Measurements from ENCODE around the gene NFATC4. TPM values are rescaled to one million over a fixed set of nuclear protein-coding genes. Genes with fewer than 3 reads are reported as not detected.
"Not testable (repeated sequence)": the region's sequence is repeated elsewhere in the genome, so short reads cannot be mapped to it uniquely, and the experiment has no call there.

NFATC4 gene
- total RNA-seq, 2 donors from 2014 or later, result 12.8 to 17.4 TPM

DNA sequence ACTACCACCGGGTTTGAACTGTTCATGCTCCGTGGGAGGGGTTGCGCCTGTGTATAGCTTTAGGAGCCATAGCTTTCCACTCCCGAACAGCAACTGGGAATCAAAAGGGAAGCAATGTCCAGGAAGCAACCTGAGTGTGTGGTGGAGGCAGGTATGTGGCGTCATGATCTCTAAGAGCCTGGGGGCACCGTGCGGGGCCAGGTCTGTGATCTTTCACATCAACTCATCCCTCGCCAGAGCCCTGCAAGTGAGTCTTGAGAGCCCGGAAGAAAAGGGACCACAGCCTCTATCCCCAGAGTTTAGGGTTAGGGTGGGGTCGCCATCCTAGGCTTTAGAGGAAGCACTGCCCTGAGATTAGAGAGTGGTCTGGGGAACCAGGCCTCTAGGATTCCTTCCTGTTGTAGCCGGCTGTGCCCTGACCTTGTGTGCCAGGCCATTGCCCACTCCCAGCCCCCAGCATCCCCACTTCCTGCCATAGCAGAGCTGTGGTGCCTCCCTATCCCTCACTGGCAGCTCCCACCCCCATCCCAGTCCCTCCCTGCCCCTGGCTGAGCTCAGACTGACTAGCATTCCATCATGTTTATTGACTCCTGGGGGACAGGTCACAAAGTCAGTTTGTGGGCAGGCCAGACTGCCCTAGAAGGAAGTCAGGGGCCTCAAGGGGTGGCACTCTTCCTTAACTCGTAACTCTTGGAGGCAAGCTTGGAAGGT is 32.4 kb upstream of the NFATC4 start:
- intact Hi-C loops (cut with DNase I, micrococcal nuclease), result loop anchor here in 1 of 2 donors (10.0 kb wide), 1 partner anchor 99 kb away; no protein-coding TSS in a partner anchor
- no peak for ATAC-seq

GRCh38 chr14:24337144-24337823 is 30.7 kb upstream of the NFATC4 start:
- ATAC-seq, result no peak

More for the DNA sequence above, 32.4 kb upstream of the NFATC4 start:
- no peak for DNase-seq

DNA sequence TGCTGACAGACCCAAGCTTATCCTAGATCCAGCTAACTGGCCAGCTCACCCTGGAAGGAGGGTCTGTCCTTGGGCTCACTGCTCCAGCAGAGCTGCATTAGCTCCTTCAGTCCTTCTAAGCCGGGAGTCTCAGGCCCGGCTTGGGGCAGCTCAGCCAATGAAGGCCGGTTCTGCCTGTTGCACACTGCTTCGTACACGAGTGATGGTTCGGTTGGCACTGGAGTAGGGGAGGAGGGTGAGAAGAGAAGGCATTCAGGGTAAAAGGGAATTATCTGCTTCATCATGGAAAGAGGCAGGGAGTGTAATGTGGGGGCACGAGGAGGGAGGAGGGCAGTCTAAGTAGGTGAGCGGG is 30.2 kb upstream of the NFATC4 start:
- intact Hi-C loops (cut with DNase I, micrococcal nuclease), result loop anchor here in 1 of 2 donors (10.0 kb wide), 1 partner anchor 97 kb away; no protein-coding TSS in a partner anchor
- no peak for DNase-seq
- no peak for ATAC-seq

More at GRCh38 chr14:24337144-24337823, 30.7 kb upstream of the NFATC4 start:
- no peak for DNase-seq
- intact Hi-C loops (cut with DNase I, micrococcal nuclease), result loop anchor here in 1 of 2 donors (10.0 kb wide), 1 partner anchor 98 kb away; no protein-coding TSS in a partner anchor

DNA sequence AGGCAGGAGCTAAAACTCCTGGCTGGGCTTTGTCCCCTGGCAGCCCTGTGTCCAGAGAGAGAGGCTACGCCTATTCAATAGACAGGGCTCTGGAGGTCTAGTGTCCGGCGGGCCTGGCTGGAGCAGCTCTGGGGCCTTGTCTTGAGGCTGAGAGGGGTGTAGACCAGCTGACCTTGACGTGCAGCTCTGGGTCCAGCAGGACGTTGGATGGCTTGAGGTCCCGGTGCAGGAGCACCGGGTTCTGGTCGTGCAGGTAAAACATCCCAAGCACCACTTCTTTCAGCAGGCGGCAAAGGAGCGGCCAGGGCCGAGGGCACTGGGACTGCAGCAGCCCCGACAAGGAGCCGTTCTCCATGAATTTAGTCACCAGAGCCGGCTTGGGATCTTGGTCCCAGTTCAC is 29.1 kb upstream of the NFATC4 start:
- intact Hi-C loops (cut with DNase I, micrococcal nuclease), result loop anchor here in 1 of 2 donors (10.0 kb wide), 1 partner anchor 96 kb away; no protein-coding TSS in a partner anchor
- no peak for DNase-seq
- no peak for ATAC-seq

DNA sequence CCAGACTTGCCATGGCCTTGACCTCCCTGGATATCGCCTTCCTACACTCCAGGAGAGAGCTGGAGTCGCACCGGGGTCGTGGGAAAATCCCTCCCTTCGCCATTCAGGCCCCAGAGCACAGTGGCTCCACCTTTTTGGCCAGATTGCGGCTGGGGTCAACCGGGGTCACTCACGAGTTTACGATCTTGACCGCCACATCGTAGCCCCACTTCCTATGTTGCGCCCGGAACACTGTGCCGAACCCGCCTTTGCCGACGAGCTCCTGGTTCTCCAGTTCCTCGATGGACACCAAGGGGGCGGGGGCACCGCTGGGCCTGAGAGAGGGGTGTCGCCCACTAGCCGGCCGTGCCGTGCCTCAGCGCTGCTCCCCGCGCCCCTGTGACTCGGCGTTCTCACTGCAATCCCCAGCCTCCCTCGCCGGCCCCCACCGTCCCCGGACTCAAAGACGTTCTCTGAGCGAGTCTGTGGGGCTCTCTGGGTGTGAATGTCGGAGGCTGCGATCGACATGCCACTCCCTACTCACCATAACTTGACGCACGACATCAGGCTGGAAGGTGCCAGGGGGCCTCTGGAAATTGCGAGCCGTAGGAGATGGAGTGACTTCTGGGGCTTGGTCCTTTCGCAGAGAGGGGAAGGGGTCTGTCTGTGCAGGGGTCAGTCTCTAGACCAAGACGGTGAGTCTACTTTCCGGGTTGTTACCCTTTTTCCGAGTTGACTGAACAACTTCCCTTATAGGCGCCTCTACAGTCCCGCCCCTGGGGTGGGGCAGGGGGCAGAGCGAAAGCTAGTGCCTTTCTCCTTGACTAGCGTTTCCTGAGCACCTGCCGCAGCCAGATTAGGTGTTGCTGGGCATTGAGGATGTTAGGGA is 28.5 kb upstream of the NFATC4 start, which contains the start of gene RIPK3:
RIPK3 (minus strand) TSS at position 708 of the 868 bp plus-strand sequence; CDS start at position 543, 165 bp downstream.
- DNase-seq, result peak; percentile 88 to 89
- intact Hi-C loops (cut with DNase I, micrococcal nuclease), result loop anchor here in 1 of 2 donors (10.0 kb wide), 1 partner anchor 95 kb away; no protein-coding TSS in a partner anchor
- peak; percentile 88 for ATAC-seq

DNA sequence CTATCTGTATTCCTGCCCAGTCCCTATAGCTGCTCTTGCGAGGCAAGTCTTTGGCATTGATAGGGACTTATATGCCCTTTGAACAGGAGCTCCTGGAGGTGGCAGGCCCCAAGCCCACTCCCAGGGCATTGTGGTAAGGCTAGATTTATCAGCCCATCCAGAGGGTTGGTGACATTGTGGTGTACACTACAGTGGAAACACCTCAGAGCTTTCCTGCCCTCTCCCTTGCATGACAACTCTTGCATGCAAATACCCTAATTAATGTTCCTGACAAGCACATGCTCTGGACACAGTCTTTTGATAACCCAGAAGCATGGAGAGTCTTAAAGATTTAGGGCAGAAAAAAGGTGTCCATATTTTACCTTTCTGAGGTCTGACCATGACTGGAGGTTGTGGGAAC is 27.4 kb upstream of the NFATC4 start:
- DNase-seq (no peak), ATAC-seq (no peak)
- intact Hi-C loops (cut with DNase I, micrococcal nuclease), result no loop called here

- DNase-seq, result no peak
- intact Hi-C loops (cut with DNase I, micrococcal nuclease), result no loop called here
These were observed 25.1 kb upstream of the NFATC4 start for GRCh38 chr14:24342889-24343288.

DNA sequence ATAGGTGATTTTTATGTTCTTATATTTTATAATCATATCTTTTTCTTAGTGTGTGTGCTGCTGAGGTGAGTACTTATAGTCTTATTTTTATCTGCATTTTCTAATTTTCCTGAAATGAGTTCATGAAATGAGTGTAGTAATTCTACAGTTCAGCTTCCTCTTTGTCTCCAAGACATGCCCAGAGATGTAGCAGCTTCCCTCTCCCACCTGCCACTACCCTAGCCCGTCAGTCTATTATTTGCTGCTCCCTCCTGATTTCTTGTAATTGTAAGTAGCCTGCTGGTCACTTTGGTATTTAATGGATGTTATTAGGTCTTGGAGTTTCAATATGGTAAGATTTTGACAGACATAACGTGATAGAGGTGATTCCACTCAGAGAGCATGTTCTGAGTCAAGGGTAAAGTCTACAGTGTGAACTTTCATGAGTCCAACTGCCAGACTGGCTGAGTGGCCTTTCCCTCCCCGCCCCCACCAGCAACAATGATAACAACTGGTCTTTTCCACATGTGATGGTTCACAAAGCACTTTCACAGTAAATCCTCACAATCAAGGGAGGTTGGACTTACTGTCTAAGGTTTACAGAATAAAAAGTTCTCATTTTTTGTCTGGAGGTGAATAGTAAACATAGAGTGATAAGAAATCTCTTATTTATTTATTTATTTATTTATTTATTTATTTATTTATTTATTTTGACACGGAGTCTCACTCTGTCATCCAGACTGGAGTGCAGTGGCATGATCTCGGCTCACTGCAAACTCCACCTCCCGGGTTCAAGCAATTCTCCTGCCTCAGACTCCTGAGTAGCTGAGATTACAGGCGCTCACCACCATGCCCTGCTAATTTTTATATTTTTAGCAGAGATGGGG is 24.0 kb upstream of the NFATC4 start:
- intact Hi-C loops (cut with DNase I, micrococcal nuclease), result no loop called here
- DNase-seq (peak in 1 of 2 donors; percentile 28), ATAC-seq (peak; percentile 53)

More at GRCh38 chr14:24342889-24343288, 25.1 kb upstream of the NFATC4 start:
- no peak for ATAC-seq

GRCh38 chr14:24347134-24347533 is 20.9 kb upstream of the NFATC4 start:
- intact Hi-C loops (cut with DNase I, micrococcal nuclease), result no loop called here
- ATAC-seq (no peak), DNase-seq (no peak)

DNA sequence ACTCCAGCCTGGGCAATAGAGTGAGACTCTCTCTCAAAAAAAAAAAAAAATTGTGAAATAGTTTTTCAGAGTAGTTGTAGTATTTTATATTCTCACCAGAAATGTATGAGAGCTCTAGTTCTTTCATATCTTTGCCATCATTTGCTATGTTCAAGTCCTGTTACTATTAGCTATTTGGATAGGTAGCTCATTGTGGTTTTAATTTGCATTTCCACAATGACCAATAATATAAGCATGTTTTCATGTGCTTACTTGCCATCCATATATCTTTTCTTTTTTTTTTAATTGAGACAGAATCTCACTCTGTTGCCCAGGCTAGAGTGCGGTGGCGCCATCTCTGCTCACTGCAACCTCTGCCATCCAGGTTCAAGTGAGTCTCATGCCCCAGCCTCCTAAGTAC is 19.8 kb upstream of the NFATC4 start:
- DNase-seq, result no peak
- ATAC-seq, result no peak
- intact Hi-C loops (cut with DNase I, micrococcal nuclease), result no loop called here

GRCh38 chr14:24349742-24350141 is 18.2 kb upstream of the NFATC4 start:
- DNase-seq, result no peak
- ATAC-seq, result no peak
- intact Hi-C loops (cut with DNase I, micrococcal nuclease), result no loop called here

- ATAC-seq (peak; percentile 65), DNase-seq (no peak)
- intact Hi-C loops (cut with DNase I, micrococcal nuclease), result no loop called here
These were observed 16.5 kb upstream of the NFATC4 start for GRCh38 chr14:24351517-24351916.

DNA sequence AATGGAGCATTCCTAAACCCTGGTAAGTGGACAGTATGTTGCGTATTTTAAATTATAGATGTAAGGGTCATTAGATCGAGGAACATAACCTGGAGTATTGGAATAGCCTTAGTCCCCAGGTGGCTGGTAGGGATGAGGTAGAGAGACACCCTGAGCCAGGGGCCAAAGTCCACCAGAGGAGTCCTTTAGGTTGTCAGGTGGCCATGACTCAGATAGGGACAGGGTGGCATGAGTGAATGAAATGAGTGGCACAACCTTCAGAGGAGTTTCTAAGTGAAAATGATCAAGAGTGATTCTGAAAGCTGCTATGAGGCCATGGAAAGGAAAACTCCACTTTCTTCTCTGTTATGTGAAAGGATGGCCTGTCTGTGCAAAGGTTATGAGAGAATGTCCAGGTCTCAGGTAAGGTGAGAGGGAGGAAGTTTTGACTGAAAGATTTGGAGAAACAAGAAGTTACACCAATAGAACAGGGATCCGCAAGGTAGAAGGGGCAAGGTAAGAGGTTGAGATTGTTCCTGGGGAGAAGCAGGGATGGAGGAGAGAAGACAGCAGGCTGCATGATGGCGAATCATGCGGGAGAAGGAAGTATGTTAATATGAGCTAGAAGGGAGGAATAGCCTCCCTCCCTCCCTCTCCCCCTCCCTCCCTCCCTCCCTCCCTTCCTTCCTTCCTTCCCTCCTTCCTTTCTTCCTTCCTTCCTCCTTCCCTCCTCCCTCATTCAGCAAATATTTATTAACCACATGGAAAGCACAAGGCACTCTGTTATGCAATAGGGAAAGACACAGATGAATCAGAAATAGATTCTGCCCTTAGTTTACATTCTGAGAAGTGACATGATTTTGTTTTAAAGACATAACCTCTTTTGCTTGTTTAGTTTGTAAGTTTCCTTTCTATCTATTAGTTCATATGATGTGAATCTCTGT is 14.2 kb upstream of the NFATC4 start:
- ATAC-seq (peak; percentile 97), DNase-seq (peak in 1 of 2 donors; percentile 66)
- intact Hi-C loops (cut with DNase I, micrococcal nuclease), result no loop called here

GRCh38 chr14:24354482-24354825 is 13.5 kb upstream of the NFATC4 start:
- DNase-seq; intact Hi-C loops (cut with DNase I, micrococcal nuclease); ATAC-seq: not testable (repeated sequence)

DNA sequence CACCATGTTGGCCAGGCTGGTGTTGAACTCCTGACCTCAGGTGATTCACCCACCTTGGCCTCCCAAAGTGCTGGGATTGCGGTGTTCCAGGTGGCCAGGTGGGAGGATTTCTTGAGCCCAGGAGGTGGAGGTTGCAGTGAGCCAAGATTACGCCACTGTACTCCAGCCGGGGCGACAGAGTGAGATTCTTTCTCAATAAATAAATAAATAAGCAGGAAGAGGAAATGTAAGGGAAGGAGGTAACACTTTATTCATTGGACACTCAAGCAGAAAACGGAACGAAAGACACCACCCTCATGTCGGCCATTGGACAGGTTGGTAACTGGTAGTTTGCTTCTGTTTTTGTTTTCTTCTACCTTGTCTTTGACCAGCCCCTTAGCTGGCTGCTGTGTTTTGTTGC is 13.0 kb upstream of the NFATC4 start:
- ATAC-seq (no peak), DNase-seq (no peak)
- intact Hi-C loops (cut with DNase I, micrococcal nuclease), result no loop called here

- DNase-seq, result no peak
- intact Hi-C loops (cut with DNase I, micrococcal nuclease), result no loop called here
- ATAC-seq, result no peak
These were observed 11.8 kb upstream of the NFATC4 start for GRCh38 chr14:24356208-24356607.

DNA sequence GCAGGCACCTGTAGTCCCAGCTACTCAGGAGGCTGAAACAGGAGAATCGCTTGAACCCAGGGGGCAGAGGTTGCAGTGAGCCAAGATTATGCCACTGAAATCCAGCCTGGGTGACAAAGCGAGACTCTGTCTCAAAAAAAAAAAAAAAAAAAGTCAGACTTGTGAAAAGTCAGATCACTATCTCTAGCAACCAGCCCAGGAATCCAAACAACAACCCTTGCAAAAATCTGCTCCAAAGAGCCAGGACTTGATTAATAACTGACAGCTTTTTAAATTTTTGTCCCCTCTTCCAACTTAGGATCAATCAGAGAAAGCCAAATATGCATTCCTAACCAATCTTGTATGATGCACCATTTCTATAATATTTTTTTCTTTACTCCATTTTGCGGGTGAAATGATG is 7.7 kb upstream of the NFATC4 start:
- intact Hi-C loops (cut with DNase I, micrococcal nuclease), result loop anchor here in 1 of 2 donors (10.0 kb wide), 1 partner anchor 75 kb away; no protein-coding TSS in a partner anchor
- ATAC-seq (no peak), DNase-seq (no peak)

Measured in left colon (tissue), 2 donors.